OCI-LY3 (cell line): ENCODE measurements around the gene TBC1D8B.

Source experiments
- H2AFZ ChIP-seq: fragments of 200-600, 300-600 bp; shearing (Covaris generic); 2 replicates; pipeline ENCODE4 v1.6.0; 2014; ENCODE audit warnings: antibody characterized with exemption, low read depth, low read length
- H3K27ac ChIP-seq: fragments of 200-600, 300-600 bp; sonication (generic); 2 replicates; pipeline ENCODE4 v1.5.1; 2014; ENCODE audit warnings: mild to moderate bottlenecking, low read length, moderate library complexity, mixed read lengths
- H3K27me3 ChIP-seq: fragments of 200-600, 300-600 bp; sonication (generic); 2 replicates; pipeline ENCODE4 v1.6.1; 2014; ENCODE audit warnings: low read depth, low read length, mixed read lengths
- H3K36me3 ChIP-seq: fragments of 200-600, 300-600 bp; sonication (generic); replicated peaks from 2 replicates; pipeline ENCODE3; 2014; ENCODE audit warnings: low read depth, low read length, mixed read lengths
- H3K4me1 ChIP-seq: fragments of 300-600, 200-600 bp; sonication (generic); 2 replicates; pipeline ENCODE4 v1.6.1; 2014; ENCODE audit warnings: low read length, mixed read lengths
- H3K4me2 ChIP-seq: fragments of 200-600, 300-600 bp; sonication (generic); 2 replicates; pipeline ENCODE4 v1.6.1; 2014; ENCODE audit warnings: low read length, mixed read lengths
- H3K4me3 ChIP-seq: fragments of 300-600, 200-600 bp; sonication (generic); 2 replicates; pipeline ENCODE4 v1.5.1; 2014; ENCODE audit warnings: antibody characterized with exemption, mild to moderate bottlenecking, low read length, moderate library complexity
- H3K79me2 ChIP-seq: fragments of 300-600, 200-600 bp; shearing (Covaris generic); 2 replicates; pipeline ENCODE4 v1.6.1; 2014; ENCODE audit warnings: mild to moderate bottlenecking, low read length, mixed read lengths
- H3K9ac ChIP-seq: fragments of 300-600, 200-600 bp; shearing (Covaris generic); 2 replicates; pipeline ENCODE4 v1.6.0; 2014; ENCODE audit warnings: mild to moderate bottlenecking, low read length, moderate library complexity
- H3K9me3 ChIP-seq: fragments of 200-600, 300-600 bp; shearing (Covaris generic); 2 replicates; pipeline ENCODE4 v1.6.1; 2014; ENCODE audit warnings: low read length, mixed read lengths; ENCODE audit not compliant: insufficient read depth
- H4K20me1 ChIP-seq: fragments of 200-600, 300-600 bp; sonication (generic); 2 replicates; pipeline ENCODE4 v1.6.1; 2016; ENCODE audit warnings: low read length, mixed read lengths; ENCODE audit not compliant: insufficient read depth
- CTCF ChIP-seq: fragments of 200-600, 300-600 bp; sonication (generic); IDR thresholded peaks from 2 replicates; pipeline ENCODE4 v1.5.1; 2014; ENCODE audit warnings: antibody characterized with exemption, low read length, low read depth
- EZH2phosphoT487 ChIP-seq: fragments of 200-600 bp; shearing (Covaris generic); IDR thresholded peaks from 2 replicates; pipeline ENCODE4 v1.6.1; 2018; ENCODE audit warnings: antibody characterized with exemption, mixed run types, low read depth

TBC1D8B gene

GRCh38 chrX:106894392-106894909, 92.0 kb downstream of the TBC1D8B start:
- Histone ChIP-seq H3K27me3 (no peaks in the 10 kb centered on the region), H3K4me1 (no peaks in the 10 kb centered on the region), H3K9me3 (no peaks in the 10 kb centered on the region), H3K79me2 (no peaks in the 10 kb centered on the region), H3K9ac (no peak overlapping the region), H3K4me3 (no peak overlapping the region), H2AFZ (peak overlapping the region; percentile 47; the same call in 1 of the 2 replicates), H3K4me2 (peak overlapping the region; percentile 31; the same call in 1 of the 2 replicates), H3K36me3 (no peaks in the 10 kb centered on the region), H4K20me1 (no peaks in the 10 kb centered on the region), H3K27ac (no peak overlapping the region)
- no peak for TF ChIP-seq EZH2phosphoT487
- peak; percentile 73 for TF ChIP-seq CTCF

GRCh38 chrX:106894978-106895452, 92.5 kb downstream of the TBC1D8B start:
- Histone ChIP-seq H3K27me3 (no peaks in the 10 kb centered on the region), H4K20me1 (no peaks in the 10 kb centered on the region), H3K4me3 (no peak overlapping the region), H3K79me2 (no peaks in the 10 kb centered on the region), H3K36me3 (no peaks in the 10 kb centered on the region), H3K4me1 (no peaks in the 10 kb centered on the region), H3K4me2 (no peak overlapping the region), H3K9me3 (no peaks in the 10 kb centered on the region), H3K27ac (no peak overlapping the region), H3K9ac (no peak overlapping the region), H2AFZ (no peak overlapping the region)
- TF ChIP-seq EZH2phosphoT487 (no peak), CTCF (no peak)

- no peaks in the 10 kb centered on the region for H4K20me1 ChIP-seq
- H3K4me1 ChIP-seq = no peaks in the 10 kb centered on the region
- no peak overlapping the region for H3K9ac ChIP-seq
- H3K4me3 ChIP-seq = no peak overlapping the region
- no peak overlapping the region for H3K4me2 ChIP-seq
- H3K36me3 ChIP-seq = no peaks in the 10 kb centered on the region
- no peak overlapping the region for H3K27ac ChIP-seq
- no peaks in the 10 kb centered on the region for H3K79me2 ChIP-seq
- H3K27me3 ChIP-seq = no peaks in the 10 kb centered on the region
- TF ChIP-seq CTCF = no peak
- no peak for TF ChIP-seq EZH2phosphoT487
- no peak overlapping the region for H2AFZ ChIP-seq
- H3K9me3 ChIP-seq = no peaks in the 10 kb centered on the region
Measured at GRCh38 chrX:106897259-106897658, 94.8 kb downstream of the TBC1D8B start.

GRCh38 chrX:106898462-106898861, 96.0 kb downstream of the TBC1D8B start:
- H3K4me3 ChIP-seq = no peak overlapping the region
- TF ChIP-seq EZH2phosphoT487 (no peak), CTCF (peak; percentile 50)
- no peaks in the 10 kb centered on the region for H3K9me3 ChIP-seq
- H3K4me2 ChIP-seq = no peak overlapping the region
- H3K4me1 ChIP-seq = no peaks in the 10 kb centered on the region
- no peaks in the 10 kb centered on the region for H3K27me3 ChIP-seq
- H3K9ac ChIP-seq = no peak overlapping the region
- no peaks in the 10 kb centered on the region for H3K79me2 ChIP-seq
- no peak overlapping the region for H3K27ac ChIP-seq
- no peak overlapping the region for H2AFZ ChIP-seq
- H4K20me1 ChIP-seq = no peaks in the 10 kb centered on the region
- H3K36me3 ChIP-seq = no peaks in the 10 kb centered on the region
